ENCODE results near the gene MSANTD7.

DNA sequence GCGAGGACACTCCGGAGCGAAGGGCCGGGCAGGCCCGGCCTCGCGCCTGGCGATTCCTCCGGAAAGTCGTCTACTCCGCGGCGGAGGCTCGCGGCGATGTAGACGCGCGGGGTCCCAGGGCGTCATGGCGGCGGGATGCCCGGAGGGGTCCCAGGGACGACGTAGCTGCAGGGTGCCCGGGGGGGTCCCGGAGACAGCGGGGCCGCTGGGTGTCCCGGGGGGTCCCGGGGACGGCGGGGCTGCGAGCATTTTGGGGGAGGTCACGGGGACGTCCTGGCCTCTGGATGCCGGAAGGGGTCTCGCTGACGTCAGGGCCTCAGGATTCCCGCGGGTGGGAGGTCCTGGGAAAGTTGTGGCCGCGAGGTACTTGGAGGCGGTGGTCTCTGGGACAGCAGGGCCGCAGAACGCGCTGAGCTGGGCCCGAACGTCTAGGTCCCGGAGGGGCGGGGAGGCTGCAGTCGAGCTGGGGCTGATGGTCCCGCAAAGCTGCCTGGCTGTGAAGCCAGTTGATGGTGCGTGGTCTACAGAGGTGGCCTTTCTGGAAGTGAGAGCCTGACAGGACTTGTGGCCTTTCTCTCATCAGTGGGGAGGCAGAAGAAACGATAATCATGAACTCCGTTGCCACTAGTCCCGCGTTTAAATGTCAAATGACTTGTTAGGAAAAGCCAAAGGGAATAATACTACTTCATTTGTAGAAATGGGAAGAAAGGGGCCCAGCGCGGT lies 637 bp downstream of the MSANTD7 start:
- TF ChIP-seq, protein P1, sequence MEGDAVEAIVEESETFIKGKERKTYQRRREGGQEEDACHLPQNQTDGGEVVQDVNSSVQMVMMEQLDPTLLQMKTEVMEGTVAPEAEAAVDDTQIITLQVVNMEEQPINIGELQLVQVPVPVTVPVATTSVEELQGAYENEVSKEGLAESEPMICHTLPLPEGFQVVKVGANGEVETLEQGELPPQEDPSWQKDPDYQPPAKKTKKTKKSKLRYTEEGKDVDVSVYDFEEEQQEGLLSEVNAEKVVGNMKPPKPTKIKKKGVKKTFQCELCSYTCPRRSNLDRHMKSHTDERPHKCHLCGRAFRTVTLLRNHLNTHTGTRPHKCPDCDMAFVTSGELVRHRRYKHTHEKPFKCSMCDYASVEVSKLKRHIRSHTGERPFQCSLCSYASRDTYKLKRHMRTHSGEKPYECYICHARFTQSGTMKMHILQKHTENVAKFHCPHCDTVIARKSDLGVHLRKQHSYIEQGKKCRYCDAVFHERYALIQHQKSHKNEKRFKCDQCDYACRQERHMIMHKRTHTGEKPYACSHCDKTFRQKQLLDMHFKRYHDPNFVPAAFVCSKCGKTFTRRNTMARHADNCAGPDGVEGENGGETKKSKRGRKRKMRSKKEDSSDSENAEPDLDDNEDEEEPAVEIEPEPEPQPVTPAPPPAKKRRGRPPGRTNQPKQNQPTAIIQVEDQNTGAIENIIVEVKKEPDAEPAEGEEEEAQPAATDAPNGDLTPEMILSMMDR (IDR thresholded peaks at IDR 0.05): no peak
- no peak for TF ChIP-seq POLR2A (IDR thresholded peaks at IDR 0.05; ENCODE audit: low read depth)
- TF ChIP-seq EP300 (IDR thresholded peaks at IDR 0.05): no peak
- no peak for TF ChIP-seq POLR2AphosphoS5 (IDR thresholded peaks at IDR 0.05)

All from esophagus muscularis mucosa (tissue), 4 donors.